Common myeloid progenitor, CD34-positive (primary cell): ENCODE measurements around the gene MROH8.
"Not testable (repeated sequence)": the region's sequence is repeated elsewhere in the genome, so short reads cannot be mapped to it uniquely, and the experiment has no call there.

ENCODE experiments used
- CTCF ChIA-PET: fragments of 350-600 bp; sonication (Branson Sonifier 250); formaldehyde crosslinking; loops from one replicate; lab custom pipeline; 2021; ENCODE audit warnings: antibody characterized with exemption; lab: Charles Lee
- POLR2A ChIA-PET: fragments of 350-600 bp; sonication (Branson Sonifier 250); formaldehyde crosslinking; loops from one replicate; lab custom pipeline; 2021; ENCODE audit warnings: antibody characterized with exemption; lab: Charles Lee
- DNase-seq, 3 donors: peaks; one replicate each; pipeline versions ENCODE4 v3.0.0 to v3.0.0-alpha.2; 2013
- H3K27ac ChIP-seq, 2 experiments: 1 replicate in 1 of 2; 2 replicates in 1 of 2; pipeline ENCODE4 v1.7.0; 2013; ENCODE audit warnings: inconsistent platforms in 2 of 2, low read length in 2 of 2, mild to moderate bottlenecking in 2 of 2, low read depth in 1 of 2, moderate library complexity in 1 of 2; ENCODE audit not compliant: severe bottlenecking in 2 of 2, insufficient read depth in 1 of 2, poor library complexity in 1 of 2
- H3K27me3 ChIP-seq, 5 experiments: replicated peaks in 2 of 5; 1 replicate in 3 of 5; 2 replicates in 2 of 5; pipeline versions ENCODE4 v1.6.1 to v1.7.0; 2013; ENCODE audit warnings: low read length in 4 of 5, mild to moderate bottlenecking in 2 of 5, moderate library complexity in 2 of 5, inconsistent platforms in 1 of 5; ENCODE audit not compliant: insufficient read depth in 5 of 5, control insufficient read depth in 4 of 5
- H3K36me3 ChIP-seq, 4 experiments: 1 replicate in 2 of 4; 2 replicates in 2 of 4; pipeline versions ENCODE4 v1.6.1 to v1.7.0; 2013; ENCODE audit warnings: low read length in 3 of 4, control low read depth in 1 of 4, mild to moderate bottlenecking in 1 of 4; ENCODE audit not compliant: control insufficient read depth in 4 of 4, insufficient read depth in 4 of 4
- H3K4me1 ChIP-seq, 4 experiments: 1 replicate in 3 of 4; 2 replicates in 1 of 4; pipeline versions ENCODE4 v1.6.1 to v1.7.1; 2013; ENCODE audit warnings: low read length in 3 of 4, mild to moderate bottlenecking in 3 of 4, control low read depth in 1 of 4, inconsistent platforms in 1 of 4, moderate library complexity in 1 of 4; ENCODE audit not compliant: control insufficient read depth in 4 of 4, insufficient read depth in 4 of 4; ENCODE audit errors: control extremely low read depth in 1 of 4
- H3K4me3 ChIP-seq, 7 experiments: 1 replicate in 4 of 7; 2 replicates in 3 of 7; pipeline versions ENCODE4 v1.5.1 to v1.7.0; 2013; ENCODE audit warnings: mild to moderate bottlenecking in 7 of 7, low read length in 6 of 7, moderate library complexity in 6 of 7, inconsistent platforms in 2 of 7, low read depth in 2 of 7, control low read depth in 1 of 7; ENCODE audit not compliant: insufficient read depth in 4 of 7, control insufficient read depth in 1 of 7; ENCODE audit errors: extremely low read depth in 1 of 7
- H3K9me3 ChIP-seq, 5 experiments: 1 replicate in 4 of 5; 2 replicates in 1 of 5; pipeline versions ENCODE4 v1.6.1 to v1.7.1; 2013; ENCODE audit warnings: low read length in 4 of 5, mild to moderate bottlenecking in 2 of 5, inconsistent platforms in 1 of 5, low read depth in 1 of 5, moderate library complexity in 1 of 5; ENCODE audit not compliant: control insufficient read depth in 4 of 5, insufficient read depth in 2 of 5; ENCODE audit errors: control extremely low read depth in 1 of 5
- WGBS: methylation state at CpG from one replicate; pipeline ENCODE4 v1.1.5; 2013; ENCODE audit not compliant: insufficient coverage; 5-methylcytosine and 5-hydroxymethylcytosine counted together

MROH8 gene

DNA sequence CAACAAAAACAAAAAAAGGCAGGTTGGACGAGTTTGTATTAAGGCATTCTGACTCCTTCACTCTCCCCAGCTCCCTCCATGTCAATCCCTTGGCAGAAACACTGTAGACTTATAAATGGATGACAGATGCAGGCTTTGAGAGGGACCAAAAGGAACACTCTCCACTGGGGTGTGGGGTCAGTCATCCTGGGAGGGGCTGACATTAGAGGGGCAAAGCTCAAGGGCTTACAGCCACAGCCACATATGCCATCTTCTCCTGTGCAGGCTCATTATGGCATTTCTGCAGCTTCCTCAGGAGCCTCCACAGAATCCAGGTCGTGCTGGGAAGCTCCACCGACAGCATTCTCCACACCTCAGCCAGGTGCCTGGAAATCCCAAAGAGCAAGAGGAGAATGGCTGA is 50.5 kb downstream of the MROH8 start:
- CTCF ChIA-PET: no interaction called here

DNA sequence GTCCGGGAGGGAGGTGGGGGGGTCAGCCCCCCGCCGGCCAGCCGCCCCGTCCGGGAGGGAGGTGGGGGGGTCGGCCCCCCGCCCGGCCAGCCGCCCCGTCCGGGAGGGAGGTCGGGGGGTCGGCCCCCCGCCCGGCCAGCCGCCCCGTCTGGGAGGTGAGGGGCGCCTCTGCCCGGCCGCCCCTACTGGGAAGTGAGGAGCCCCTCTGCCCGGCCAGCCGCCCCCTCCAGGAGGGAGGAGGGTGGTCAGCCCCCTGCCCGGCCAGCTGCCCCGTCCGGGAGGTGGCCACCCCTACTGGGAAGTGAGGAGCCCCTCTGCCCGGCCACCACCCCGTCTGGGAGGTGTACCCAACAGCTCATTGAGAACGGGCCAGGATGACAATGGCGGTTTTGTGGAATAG is 53.1 kb downstream of the MROH8 start:
- POLR2A ChIA-PET, DNase-seq, H3K36me3 ChIP-seq, H3K27ac ChIP-seq, CTCF ChIA-PET, H3K27me3 ChIP-seq, H3K9me3 ChIP-seq, H3K4me3 ChIP-seq, H3K4me1 ChIP-seq: not testable (repeated sequence)
- 100% methylated on average over 2 of the region's 30 CpGs for WGBS

More for the DNA sequence above, 50.5 kb downstream of the MROH8 start:
- DNase-seq: no peak
- Histone ChIP-seq H3K9me3 (no peaks in the 10 kb centered on the region), H3K36me3 (no peaks in the 10 kb centered on the region), H3K27me3 (no peaks in the 10 kb centered on the region), H3K4me3 (no peak overlapping the region), H3K27ac (no peak overlapping the region), H3K4me1 (no peaks in the 10 kb centered on the region)
- POLR2A ChIA-PET: no interaction called here
- WGBS: 100% methylated on average over 3 of the region's 3 CpGs

DNA sequence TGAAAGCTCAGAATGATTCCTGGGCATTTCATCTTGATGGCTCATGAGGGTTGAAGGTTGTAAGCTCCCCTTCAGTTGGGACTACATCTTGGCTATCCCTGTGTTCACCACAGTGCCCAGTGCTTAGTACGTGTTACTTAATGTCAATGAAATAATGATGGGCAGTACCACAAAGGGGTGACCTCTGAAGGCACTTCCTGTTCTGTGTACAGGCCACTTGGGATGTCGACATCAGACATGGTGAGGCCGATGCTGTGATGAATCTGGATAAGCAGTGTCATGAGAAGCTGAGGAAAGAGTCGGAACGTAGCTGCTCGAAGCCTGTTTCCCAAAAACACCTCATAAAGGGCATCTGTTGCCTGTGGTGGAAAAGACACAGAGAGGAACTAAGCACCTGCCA is 55.9 kb downstream of the MROH8 start:
- Histone ChIP-seq H3K27ac (no peak overlapping the region), H3K27me3 (no peaks in the 10 kb centered on the region), H3K36me3 (no peaks in the 10 kb centered on the region), H3K4me1 (no peaks in the 10 kb centered on the region), H3K9me3 (no peaks in the 10 kb centered on the region), H3K4me3 (no peak overlapping the region)
- no peak for DNase-seq
- ChIA-PET POLR2A (no interaction called here), CTCF (no interaction called here)
- WGBS: 96% methylated on average over 4 of the region's 6 CpGs

DNA sequence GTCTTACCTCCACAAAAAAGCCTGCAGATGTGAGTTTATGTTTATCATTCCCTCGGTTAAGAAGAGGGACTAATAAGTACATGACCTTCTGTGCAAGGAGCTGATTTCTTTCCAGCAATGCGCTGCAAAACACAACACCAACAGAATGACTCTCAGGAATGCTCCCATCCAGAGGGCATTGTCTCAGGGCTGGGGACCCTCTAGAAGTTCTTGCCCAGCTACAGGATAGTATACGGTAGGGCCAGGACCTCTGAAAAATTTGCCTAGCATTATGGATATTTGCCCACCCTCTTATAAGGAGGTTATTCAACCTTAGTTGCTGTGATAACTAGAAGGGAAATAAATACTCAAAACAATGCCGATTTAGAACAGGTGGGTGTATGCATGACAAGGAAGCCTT is 58.9 kb downstream of the MROH8 start:
- Histone ChIP-seq H3K27me3 (no peaks in the 10 kb centered on the region), H3K9me3 (no peaks in the 10 kb centered on the region), H3K36me3 (no peaks in the 10 kb centered on the region), H3K27ac (no peak overlapping the region), H3K4me3 (no peak overlapping the region), H3K4me1 (no peaks in the 10 kb centered on the region)
- ChIA-PET POLR2A (no interaction called here), CTCF (interaction anchor here (1.3 kb wide), 1 partner anchor 11 kb away, joined by 3 read pairs; no protein-coding TSS in a partner anchor)
- 97% methylated on average over 3 of the region's 4 CpGs for WGBS
- no peak for DNase-seq

DNA sequence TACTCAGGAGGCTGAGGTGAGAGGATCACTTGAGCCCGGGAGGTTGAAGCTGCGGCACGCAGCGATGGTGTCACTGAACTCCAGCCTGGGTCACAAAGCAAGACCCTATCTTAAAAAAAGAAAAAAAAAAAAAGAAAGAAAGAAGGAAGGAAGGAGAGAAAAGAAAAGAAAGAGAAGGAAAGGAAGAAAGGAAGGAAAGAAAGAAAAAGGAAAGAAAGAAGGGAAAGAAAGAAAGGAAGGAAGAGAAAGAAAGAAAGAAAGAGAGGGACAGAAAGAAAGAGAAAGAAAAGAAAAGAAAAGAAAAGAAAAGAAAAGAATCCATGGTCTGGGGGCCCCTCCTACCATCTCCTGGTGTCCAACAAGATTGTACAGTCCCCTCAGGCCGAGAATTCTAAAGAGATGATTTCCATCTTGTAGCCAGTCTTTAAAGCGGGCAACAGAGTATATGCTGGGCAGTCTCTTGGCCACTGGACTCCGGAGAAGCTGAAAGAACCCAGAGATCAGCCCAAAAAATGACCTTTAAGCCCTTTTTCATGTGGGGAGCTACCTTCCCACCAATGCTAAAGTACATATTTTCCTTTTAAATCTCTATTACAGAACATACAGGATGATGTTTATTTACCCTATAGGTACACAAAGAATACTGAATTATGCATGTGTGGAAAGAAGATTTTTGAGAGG is 59.9 kb downstream of the MROH8 start:
- H3K36me3 ChIP-seq: no peaks in the 10 kb centered on the region
- DNase-seq: no peak
- no peaks in the 10 kb centered on the region for H3K4me1 ChIP-seq
- ChIA-PET POLR2A (no interaction called here), CTCF (no interaction called here)
- H3K27ac ChIP-seq: no peak overlapping the region
- no peaks in the 10 kb centered on the region for H3K27me3 ChIP-seq
- H3K4me3 ChIP-seq: no peak overlapping the region
- WGBS: 100% methylated on average over 3 of the region's 7 CpGs
- no peaks in the 10 kb centered on the region for H3K9me3 ChIP-seq

DNA sequence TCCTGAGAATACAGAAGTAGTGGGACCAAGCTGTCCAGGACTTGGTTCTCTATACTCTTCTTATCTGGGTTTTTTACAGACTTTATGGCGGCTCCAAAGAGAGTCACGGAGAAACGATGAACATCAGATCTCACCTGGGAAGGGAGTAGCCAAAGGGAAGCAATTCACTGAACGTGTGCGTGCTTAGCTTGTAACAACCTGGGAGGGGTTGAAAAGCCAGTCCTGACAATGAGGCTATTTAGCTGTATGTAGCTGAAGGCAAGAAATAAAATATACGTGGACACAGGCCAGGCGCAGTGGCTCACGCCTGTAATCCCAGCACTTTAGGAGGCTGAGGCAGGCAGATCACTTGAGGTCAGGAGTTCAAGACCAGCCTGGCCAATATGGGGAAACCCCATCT is 65.3 kb downstream of the MROH8 start:
- Histone ChIP-seq H3K4me3 (no peak overlapping the region), H3K27me3 (no peaks in the 10 kb centered on the region), H3K9me3 (no peaks in the 10 kb centered on the region), H3K36me3 (no peaks in the 10 kb centered on the region), H3K27ac (no peak overlapping the region), H3K4me1 (no peaks in the 10 kb centered on the region)
- DNase-seq: no peak
- 99% methylated on average over 8 of the region's 8 CpGs for WGBS
- ChIA-PET POLR2A (no interaction called here), CTCF (interaction anchor here (0.5 kb wide), 1 partner anchor 510 kb away, joined by 3 read pairs; no protein-coding TSS in a partner anchor)

DNA sequence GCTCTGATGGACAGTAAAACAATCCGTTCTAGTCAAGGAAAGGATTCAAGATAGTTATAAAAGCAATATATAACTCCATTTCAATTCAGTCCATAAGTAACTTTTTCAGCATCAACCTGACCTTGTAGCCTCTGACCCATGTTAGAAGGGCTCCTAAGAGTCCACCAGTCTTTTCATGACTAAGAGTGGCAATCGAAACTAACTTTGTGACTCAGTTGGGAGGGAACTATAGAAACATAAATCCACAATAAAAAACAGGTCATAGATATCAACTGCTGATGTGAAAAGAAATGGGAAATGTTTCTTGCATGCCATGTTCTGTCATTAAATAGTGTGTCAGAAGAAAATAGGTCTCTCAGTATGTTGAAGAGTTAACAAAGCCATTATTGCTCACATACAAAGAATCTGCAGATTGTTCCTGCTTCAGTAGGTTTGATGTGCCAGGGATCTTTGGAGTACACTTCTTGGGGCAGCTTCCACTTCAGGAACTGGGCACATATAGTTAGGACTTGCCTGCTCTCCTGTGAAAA is 67.4 kb downstream of the MROH8 start:
- H3K9me3 ChIP-seq: no peaks in the 10 kb centered on the region
- no CpG with 5 or more reads among the region's 2 CpGs for WGBS
- H3K4me3 ChIP-seq: no peak overlapping the region
- no peak for DNase-seq
- ChIA-PET CTCF (no interaction called here), POLR2A (no interaction called here)
- no peaks in the 10 kb centered on the region for H3K27me3 ChIP-seq
- no peak overlapping the region for H3K27ac ChIP-seq
- H3K4me1 ChIP-seq: no peaks in the 10 kb centered on the region
- no peaks in the 10 kb centered on the region for H3K36me3 ChIP-seq
